ENCODE results near the gene OR5A1. TPM values are rescaled to one million over a fixed set of nuclear protein-coding genes. Genes with fewer than 3 reads are reported as not detected.

Gene OR5A1
- total RNA-seq, 2 experiments from 2014 or later, result not detected

DNA sequence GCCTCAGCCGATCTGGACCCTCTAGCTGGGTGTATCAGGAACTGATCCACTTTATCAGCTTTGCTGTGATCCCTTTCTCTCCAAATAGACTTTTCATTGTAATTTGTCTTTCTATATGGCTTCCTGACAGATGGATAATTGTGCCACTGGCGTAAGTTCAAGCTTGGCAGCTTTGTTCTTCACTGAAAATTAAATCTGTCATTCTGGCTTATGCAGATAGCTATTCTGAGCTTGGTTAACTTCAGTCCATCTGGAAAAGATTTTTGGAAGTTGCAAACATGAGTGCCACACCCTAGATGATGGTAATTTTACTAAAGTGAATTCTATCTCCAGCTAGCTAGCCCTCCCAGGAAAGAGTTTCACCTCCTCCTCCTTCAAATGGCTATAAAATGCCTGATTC, 18.1 kb upstream of the OR5A1 start:
- no peaks in the 10 kb centered on the region for H3K36me3 Mint-ChIP-seq (ENCODE audit: low read depth)
- ATAC-seq (ENCODE audit: poor library complexity) (no peak), DNase-seq (no peak)
- H3K9me3 Mint-ChIP-seq, result no peaks in the 10 kb centered on the region
- Histone ChIP-seq H3K4me1 (ENCODE audit: insufficient read depth, low read length) (no peaks in the 10 kb centered on the region), H3K27ac (ENCODE audit: low read depth in 1 of 2, low read length in 2 of 2) (no peak overlapping the region), H3K9me3 (ENCODE audit: control insufficient read depth in 1 of 2, insufficient read depth in 1 of 2, low read length in 2 of 2) (no peaks in the 10 kb centered on the region), H3K27me3 (ENCODE audit: control insufficient read depth in 1 of 2, insufficient read depth in 2 of 2, low read length in 2 of 2) (peaks cover 9 to 18% of the 10 kb centered on the region in 2 experiments), H3K36me3 (ENCODE audit: insufficient read depth, low read length) (no peaks in the 10 kb centered on the region), H3K4me3 (ENCODE audit: low read length) (no peak overlapping the region)
- CTCF ChIA-PET, result interaction anchor here (0.6 kb wide), 1 partner anchor 9 kb away, joined by 3 read pairs; no protein-coding TSS in a partner anchor
- H3K4me3 Mint-ChIP-seq, result no peak overlapping the region
- H3K27ac Mint-ChIP-seq, result no peak overlapping the region
- H3K27me3 Mint-ChIP-seq, result peaks cover 26% of the 10 kb centered on the region
- POLR2A ChIA-PET, result no interaction called here
- TF ChIP-seq, protein P1, sequence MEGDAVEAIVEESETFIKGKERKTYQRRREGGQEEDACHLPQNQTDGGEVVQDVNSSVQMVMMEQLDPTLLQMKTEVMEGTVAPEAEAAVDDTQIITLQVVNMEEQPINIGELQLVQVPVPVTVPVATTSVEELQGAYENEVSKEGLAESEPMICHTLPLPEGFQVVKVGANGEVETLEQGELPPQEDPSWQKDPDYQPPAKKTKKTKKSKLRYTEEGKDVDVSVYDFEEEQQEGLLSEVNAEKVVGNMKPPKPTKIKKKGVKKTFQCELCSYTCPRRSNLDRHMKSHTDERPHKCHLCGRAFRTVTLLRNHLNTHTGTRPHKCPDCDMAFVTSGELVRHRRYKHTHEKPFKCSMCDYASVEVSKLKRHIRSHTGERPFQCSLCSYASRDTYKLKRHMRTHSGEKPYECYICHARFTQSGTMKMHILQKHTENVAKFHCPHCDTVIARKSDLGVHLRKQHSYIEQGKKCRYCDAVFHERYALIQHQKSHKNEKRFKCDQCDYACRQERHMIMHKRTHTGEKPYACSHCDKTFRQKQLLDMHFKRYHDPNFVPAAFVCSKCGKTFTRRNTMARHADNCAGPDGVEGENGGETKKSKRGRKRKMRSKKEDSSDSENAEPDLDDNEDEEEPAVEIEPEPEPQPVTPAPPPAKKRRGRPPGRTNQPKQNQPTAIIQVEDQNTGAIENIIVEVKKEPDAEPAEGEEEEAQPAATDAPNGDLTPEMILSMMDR (IDR thresholded peaks at IDR 0.05), result no peak
- intact Hi-C loops (cut with DNase I, micrococcal nuclease), result no loop called here
- peaks cover 10% of the 10 kb centered on the region for H3K4me1 Mint-ChIP-seq (ENCODE audit: low read depth)

DNA sequence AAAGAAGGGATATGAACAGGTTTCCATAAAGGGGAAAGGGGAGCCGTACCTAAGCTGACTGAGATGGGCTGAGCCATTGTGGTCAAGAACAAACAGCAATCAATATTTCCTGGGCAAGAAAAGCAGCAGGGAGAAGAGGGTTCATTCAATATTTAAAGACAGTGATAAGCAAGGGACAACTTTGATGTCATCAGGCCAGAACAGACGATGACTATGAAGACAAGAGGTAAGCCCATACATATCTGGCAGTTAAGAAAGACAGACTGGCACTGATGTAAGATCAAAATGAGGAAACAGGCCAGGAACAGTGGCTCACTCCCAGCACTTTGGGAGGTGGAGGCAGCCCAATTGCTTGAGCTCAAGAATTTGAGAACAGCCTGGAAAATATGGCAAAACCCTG, 12.4 kb upstream of the OR5A1 start:
- intact Hi-C loops (cut with DNase I, micrococcal nuclease), result no loop called here
- Histone ChIP-seq H3K27me3 (ENCODE audit: control insufficient read depth in 1 of 2, insufficient read depth in 2 of 2, low read length in 2 of 2) (peaks cover 0 to 4% of the 10 kb centered on the region in 2 experiments), H3K4me1 (ENCODE audit: insufficient read depth, low read length) (no peaks in the 10 kb centered on the region), H3K36me3 (ENCODE audit: insufficient read depth, low read length) (no peaks in the 10 kb centered on the region), H3K27ac (ENCODE audit: low read depth in 1 of 2, low read length in 2 of 2) (no peak overlapping the region), H3K9me3 (ENCODE audit: control insufficient read depth in 1 of 2, insufficient read depth in 1 of 2, low read length in 2 of 2) (no peaks in the 10 kb centered on the region), H3K4me3 (ENCODE audit: low read length) (no peak overlapping the region)
- POLR2A ChIA-PET, result no interaction called here
- Mint-ChIP-seq H3K4me1 (ENCODE audit: low read depth) (no peaks in the 10 kb centered on the region), H3K9me3 (no peaks in the 10 kb centered on the region), H3K4me3 (no peak overlapping the region), H3K27ac (no peak overlapping the region), H3K27me3 (no peaks in the 10 kb centered on the region), H3K36me3 (ENCODE audit: low read depth) (no peaks in the 10 kb centered on the region)
- no peak for DNase-seq
- no peak for ATAC-seq (ENCODE audit: poor library complexity)
- CTCF ChIA-PET, result no interaction called here
- TF ChIP-seq, protein P1 (IDR thresholded peaks at IDR 0.05), result no peak

DNA sequence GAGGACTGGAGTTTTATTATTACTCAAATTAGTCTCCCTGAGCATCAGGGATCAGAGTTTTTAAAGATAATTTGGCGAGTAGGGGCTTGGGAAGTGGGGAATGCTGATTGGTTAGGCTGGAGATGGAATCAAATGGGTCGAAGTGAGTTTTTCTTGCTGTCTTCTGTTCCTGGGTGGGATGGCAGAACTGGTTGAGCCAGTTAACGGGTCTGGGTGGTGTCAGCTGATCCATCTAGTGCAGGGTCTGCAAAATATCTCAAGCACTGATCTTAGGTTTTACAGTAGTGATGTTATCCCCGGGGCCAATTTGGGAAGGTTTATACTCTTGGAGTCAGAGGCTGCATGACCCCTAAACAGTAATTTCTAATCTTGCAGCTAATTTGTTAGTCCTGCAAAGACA, 11.1 kb upstream of the OR5A1 start:
- Histone ChIP-seq H3K36me3 (ENCODE audit: insufficient read depth, low read length) (no peaks in the 10 kb centered on the region), H3K4me3 (ENCODE audit: low read length) (no peak overlapping the region), H3K27me3 (ENCODE audit: control insufficient read depth in 1 of 2, insufficient read depth in 2 of 2, low read length in 2 of 2) (peaks cover 0 to 4% of the 10 kb centered on the region in 2 experiments), H3K9me3 (ENCODE audit: control insufficient read depth in 1 of 2, insufficient read depth in 1 of 2, low read length in 2 of 2) (no peaks in the 10 kb centered on the region), H3K27ac (ENCODE audit: low read depth in 1 of 2, low read length in 2 of 2) (no peak overlapping the region), H3K4me1 (ENCODE audit: insufficient read depth, low read length) (no peaks in the 10 kb centered on the region)
- no peak overlapping the region for H3K4me3 Mint-ChIP-seq
- no peak for DNase-seq
- H3K36me3 Mint-ChIP-seq (ENCODE audit: low read depth), result no peaks in the 10 kb centered on the region
- no peak for ATAC-seq (ENCODE audit: poor library complexity)
- no peaks in the 10 kb centered on the region for H3K4me1 Mint-ChIP-seq (ENCODE audit: low read depth)
- CTCF ChIA-PET, result no interaction called here
- intact Hi-C loops (cut with DNase I, micrococcal nuclease), result loop anchor here in 1 of 2 experiments (5.0 kb wide), 1 partner anchor 163 kb away; no protein-coding TSS in a partner anchor
- no peaks in the 10 kb centered on the region for H3K9me3 Mint-ChIP-seq
- no peak overlapping the region for H3K27ac Mint-ChIP-seq
- TF ChIP-seq, protein P1 (IDR thresholded peaks at IDR 0.05), result no peak
- POLR2A ChIA-PET, result no interaction called here
- H3K27me3 Mint-ChIP-seq, result peaks cover 3% of the 10 kb centered on the region
